ENCODE data around the gene CNTFR.

Gene CNTFR

GRCh38 chr9:34522971-34523797 lies 66.3 kb downstream of the CNTFR start, which contains the start of gene ENHO:
Gene ENHO, minus strand, starts transcription at chr9:34522990. Its CDS starts 1,295 bp downstream, at chr9:34521695.
- peak; percentile 94 for DNase-seq (ENCODE audit: low spot score)

GRCh38 chr9:34522091-34522887 lies 67.2 kb downstream of the CNTFR start:
- no peak for DNase-seq (ENCODE audit: low spot score)

GRCh38 chr9:34521406-34522045 lies 68.0 kb downstream of the CNTFR start:
- no peak for DNase-seq (ENCODE audit: low spot score)

GRCh38 chr9:34520505-34521385 lies 68.8 kb downstream of the CNTFR start:
- no peak for DNase-seq (ENCODE audit: low spot score)

GRCh38 chr9:34520096-34520495 lies 69.4 kb downstream of the CNTFR start:
- no peak for DNase-seq (ENCODE audit: low spot score)

GRCh38 chr9:34519321-34520020 lies 70.1 kb downstream of the CNTFR start:
- DNase-seq (ENCODE audit: low spot score), result no peak

GRCh38 chr9:34518896-34519295 lies 70.6 kb downstream of the CNTFR start:
- DNase-seq (ENCODE audit: low spot score), result no peak

GRCh38 chr9:34518110-34518616 lies 71.4 kb downstream of the CNTFR start:
- no peak for DNase-seq (ENCODE audit: low spot score)

- no peak for DNase-seq (ENCODE audit: low spot score)
These were observed 72.3 kb downstream of the CNTFR start for GRCh38 chr9:34517185-34517584.

GRCh38 chr9:34515959-34516358 lies 73.6 kb downstream of the CNTFR start:
- no peak for DNase-seq (ENCODE audit: low spot score)

- no peak for DNase-seq (ENCODE audit: low spot score)
These were observed 74.7 kb downstream of the CNTFR start for GRCh38 chr9:34514816-34515215.

GRCh38 chr9:34514401-34514800 lies 75.1 kb downstream of the CNTFR start:
- no peak for DNase-seq (ENCODE audit: low spot score)

- no peak for DNase-seq (ENCODE audit: low spot score)
These were observed 75.8 kb downstream of the CNTFR start for GRCh38 chr9:34513567-34514214.

GRCh38 chr9:34512131-34513078 lies 77.1 kb downstream of the CNTFR start:
- no peak for DNase-seq (ENCODE audit: low spot score)

GRCh38 chr9:34510497-34511468 lies 78.7 kb downstream of the CNTFR start:
- DNase-seq (ENCODE audit: low spot score), result no peak

GRCh38 chr9:34508951-34509350 lies 80.6 kb downstream of the CNTFR start:
- DNase-seq (ENCODE audit: low spot score), result no peak

- DNase-seq (ENCODE audit: low spot score), result no peak
These were observed 81.1 kb downstream of the CNTFR start for GRCh38 chr9:34508463-34508862.

- no peak for DNase-seq (ENCODE audit: low spot score)
These were observed 81.6 kb downstream of the CNTFR start for GRCh38 chr9:34507966-34508365.

Measured in hepatic stellate cell (primary cell).